Heart left ventricle (tissue), 13 donors: ENCODE data around the gene URGCP.

Source experiments
- POLR2A ChIP-seq, 2 donors: fragments of 450-650 bp; IDR thresholded peaks; one replicate each; pipeline ENCODE4 v1.6.1; 2017; ENCODE audit warnings: antibody characterized with exemption in 2 of 2, mild to moderate bottlenecking in 2 of 2, moderate library complexity in 2 of 2
- TF ChIP-seq, protein P1 (sequence below), 12 donors: fragments of 200-600 bp; sonication (generic) in 4 of 12; IDR thresholded peaks; one replicate each; pipeline versions ENCODE4 v1.5.0 to v1.8.0; 2018 to 2022; ENCODE audit warnings: antibody characterized with exemption in 12 of 12, mild to moderate bottlenecking in 5 of 12
- donor health status: ischemic (EF 13 %, LVEDD 7.1; RV severe dilation, severe dysfunction).
- donor health status: DM: no; HTN: yes; CAD: no.
- donor health status: DM: no; HTN: no; CAD: no.
- donor health status: ischemic (EF 25% LVEDD 6.9; RV normal size, moderate dysfunction).
- donor health status: ischemic (EF 25% LVEDD 5.7; RV mildly dilated, moderate dysfunction).
- donor health status: ischemic (EF 35%, LVEDD 5.7; RV mildly dilated, moderate dysfunction).
- donor health status: nonischemic (EF 11% LVEDD 7.7; RV severe dilation, severe dysfunction).
- donor health status: DM: yes; HTN: yes; CAD: no.
- donor health status: PGD.
- donor health status: ischemic (EF 29% LVEDD 5.4; RV normal size, mild dysfunction).
- donor health status: nonischemic (EF 23%, LVEDD 6.1; RV moderate dilation, normal function).

- TF ChIP-seq POLR2A (IDR thresholded peaks at IDR 0.05) = no peak
- TF ChIP-seq, protein P1, sequence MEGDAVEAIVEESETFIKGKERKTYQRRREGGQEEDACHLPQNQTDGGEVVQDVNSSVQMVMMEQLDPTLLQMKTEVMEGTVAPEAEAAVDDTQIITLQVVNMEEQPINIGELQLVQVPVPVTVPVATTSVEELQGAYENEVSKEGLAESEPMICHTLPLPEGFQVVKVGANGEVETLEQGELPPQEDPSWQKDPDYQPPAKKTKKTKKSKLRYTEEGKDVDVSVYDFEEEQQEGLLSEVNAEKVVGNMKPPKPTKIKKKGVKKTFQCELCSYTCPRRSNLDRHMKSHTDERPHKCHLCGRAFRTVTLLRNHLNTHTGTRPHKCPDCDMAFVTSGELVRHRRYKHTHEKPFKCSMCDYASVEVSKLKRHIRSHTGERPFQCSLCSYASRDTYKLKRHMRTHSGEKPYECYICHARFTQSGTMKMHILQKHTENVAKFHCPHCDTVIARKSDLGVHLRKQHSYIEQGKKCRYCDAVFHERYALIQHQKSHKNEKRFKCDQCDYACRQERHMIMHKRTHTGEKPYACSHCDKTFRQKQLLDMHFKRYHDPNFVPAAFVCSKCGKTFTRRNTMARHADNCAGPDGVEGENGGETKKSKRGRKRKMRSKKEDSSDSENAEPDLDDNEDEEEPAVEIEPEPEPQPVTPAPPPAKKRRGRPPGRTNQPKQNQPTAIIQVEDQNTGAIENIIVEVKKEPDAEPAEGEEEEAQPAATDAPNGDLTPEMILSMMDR (IDR thresholded peaks at IDR 0.05) = no peak
These were observed 49.4 kb downstream of the URGCP start for GRCh38 chr7:43856996-43857395.
